Stomach smooth muscle (tissue), 2 donors: ENCODE measurements around the gene TTC33.
A peak's percentile ranks its signal among the peaks of the same experiment; 100 is the strongest.

Source experiments
- H3K27ac ChIP-seq: one replicate; pipeline ENCODE4 v1.7.0; 2013; ENCODE audit warnings: mild to moderate bottlenecking, low read length, inconsistent platforms
- H3K27me3 ChIP-seq, 2 donors: one replicate each; pipeline ENCODE4 v1.7.0; 2013; ENCODE audit warnings: low read length in 2 of 2; ENCODE audit not compliant: insufficient read depth in 2 of 2, control insufficient read depth in 1 of 2
- H3K36me3 ChIP-seq, 2 donors: one replicate each; pipeline ENCODE4 v1.7.0; 2013; ENCODE audit warnings: low read length in 2 of 2; ENCODE audit not compliant: control insufficient read depth in 2 of 2, insufficient read depth in 2 of 2
- H3K4me1 ChIP-seq: one replicate; pipeline ENCODE4 v1.7.0; 2013; ENCODE audit warnings: low read length; ENCODE audit not compliant: control insufficient read depth, insufficient read depth
- H3K4me3 ChIP-seq, 2 donors: one replicate each; pipeline ENCODE4 v1.7.0; 2013; ENCODE audit warnings: low read length in 2 of 2
- H3K9ac ChIP-seq, 2 donors: one replicate each; pipeline ENCODE4 v1.7.0; 2013; ENCODE audit warnings: low read length in 2 of 2, mild to moderate bottlenecking in 1 of 2
- H3K9me3 ChIP-seq, 2 donors: one replicate each; pipeline ENCODE4 v1.7.0; 2013; ENCODE audit warnings: low read length in 2 of 2; ENCODE audit not compliant: control insufficient read depth in 2 of 2
- donor health status: healthy.
- donor health status: Pancreatic carcinoma.

Gene TTC33

DNA sequence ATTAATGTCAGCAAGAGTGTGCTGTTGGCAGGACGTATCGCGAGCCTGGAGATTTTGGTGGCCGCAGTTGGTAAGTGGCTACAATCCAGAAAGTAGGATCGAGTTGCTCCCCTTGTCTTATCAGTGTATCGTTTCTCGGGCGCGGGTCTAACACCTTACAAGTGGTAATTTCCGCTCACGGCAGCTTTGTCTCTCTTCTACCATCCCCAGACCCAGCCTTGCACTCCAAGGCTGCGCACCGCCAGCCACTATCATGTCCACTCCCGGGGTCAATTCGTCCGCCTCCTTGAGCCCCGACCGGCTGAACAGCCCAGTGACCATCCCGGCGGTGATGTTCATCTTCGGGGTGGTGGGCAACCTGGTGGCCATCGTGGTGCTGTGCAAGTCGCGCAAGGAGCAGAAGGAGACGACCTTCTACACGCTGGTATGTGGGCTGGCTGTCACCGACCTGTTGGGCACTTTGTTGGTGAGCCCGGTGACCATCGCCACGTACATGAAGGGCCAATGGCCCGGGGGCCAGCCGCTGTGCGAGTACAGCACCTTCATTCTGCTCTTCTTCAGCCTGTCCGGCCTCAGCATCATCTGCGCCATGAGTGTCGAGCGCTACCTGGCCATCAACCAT is 74.9 kb downstream of the TTC33 start:
- no peaks in the 10 kb centered on the region for H3K36me3 ChIP-seq
- H3K27ac ChIP-seq, result peak overlapping the region; percentile 88
- H3K9me3 ChIP-seq, result no peaks in the 10 kb centered on the region
- peak overlapping the region; percentile 95 to 97 for H3K4me3 ChIP-seq
- H3K4me1 ChIP-seq, result peaks cover 22% of the 10 kb centered on the region
- H3K27me3 ChIP-seq, result no peaks in the 10 kb centered on the region
- peak overlapping the region; percentile 71 to 89 for H3K9ac ChIP-seq

- Histone ChIP-seq H3K9me3 (no peaks in the 10 kb centered on the region), H3K9ac (peak within 1 kb of the TSS; percentile 90 to 91), H3K27me3 (no peaks in the 10 kb centered on the region), H3K27ac (peak within 1 kb of the TSS; percentile 88), H3K36me3 (no peaks in the 10 kb centered on the region), H3K4me3 (peak within 1 kb of the TSS; percentile 95 to 97), H3K4me1 (peaks cover 15% of the 10 kb centered on the region)
These were observed 75.7 kb downstream of the TTC33 start, which contains the start of gene PTGER4 for GRCh38 chr5:40679913-40680681. Gene PTGER4, plus strand, starts transcription at chr5:40679915. Its CDS starts 1,079 bp downstream, at chr5:40680994.

DNA sequence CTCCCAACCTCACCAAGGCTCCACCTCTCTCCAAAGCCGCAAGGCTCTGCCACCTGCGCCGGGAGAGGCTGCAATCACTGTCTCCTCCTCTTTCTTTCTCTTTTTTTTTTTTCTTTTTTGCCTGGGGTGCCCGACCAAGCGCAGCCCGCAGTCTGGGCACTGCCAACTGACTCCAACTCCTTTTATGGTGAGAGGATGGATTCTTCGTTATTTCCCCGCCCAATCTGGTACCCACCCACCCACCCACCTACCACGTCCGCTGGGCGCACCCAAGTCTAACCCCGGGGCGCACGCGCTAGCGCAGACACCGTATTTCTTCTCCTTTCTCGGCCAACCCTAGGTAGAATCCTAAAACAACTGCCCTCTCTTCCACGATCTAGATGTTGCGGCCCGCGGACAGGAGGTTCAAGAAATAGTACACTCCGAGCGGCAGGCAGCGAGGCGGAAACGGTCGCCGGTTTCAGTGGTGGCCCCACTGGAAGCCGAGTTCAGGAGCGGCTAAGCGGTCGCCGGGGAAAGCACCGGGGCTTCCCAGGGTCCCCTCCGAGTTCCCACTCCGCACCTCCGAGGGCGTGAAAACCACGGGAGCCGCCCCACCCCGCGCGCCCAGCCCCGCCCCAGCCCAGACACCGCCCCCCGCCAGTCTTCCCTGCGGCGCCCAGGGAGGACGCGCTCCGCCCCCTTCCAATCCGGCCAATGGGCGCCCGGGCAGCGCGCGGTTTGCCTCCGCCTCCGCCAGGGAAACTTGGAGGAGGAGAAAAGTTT is 76.4 kb downstream of the TTC33 start:
- Histone ChIP-seq H3K4me1 (peaks cover 15% of the 10 kb centered on the region), H3K36me3 (no peaks in the 10 kb centered on the region), H3K4me3 (peak overlapping the region; percentile 95 to 97), H3K9me3 (no peaks in the 10 kb centered on the region), H3K27me3 (no peaks in the 10 kb centered on the region), H3K9ac (peak overlapping the region; percentile 90 to 91), H3K27ac (peak overlapping the region; percentile 88)

DNA sequence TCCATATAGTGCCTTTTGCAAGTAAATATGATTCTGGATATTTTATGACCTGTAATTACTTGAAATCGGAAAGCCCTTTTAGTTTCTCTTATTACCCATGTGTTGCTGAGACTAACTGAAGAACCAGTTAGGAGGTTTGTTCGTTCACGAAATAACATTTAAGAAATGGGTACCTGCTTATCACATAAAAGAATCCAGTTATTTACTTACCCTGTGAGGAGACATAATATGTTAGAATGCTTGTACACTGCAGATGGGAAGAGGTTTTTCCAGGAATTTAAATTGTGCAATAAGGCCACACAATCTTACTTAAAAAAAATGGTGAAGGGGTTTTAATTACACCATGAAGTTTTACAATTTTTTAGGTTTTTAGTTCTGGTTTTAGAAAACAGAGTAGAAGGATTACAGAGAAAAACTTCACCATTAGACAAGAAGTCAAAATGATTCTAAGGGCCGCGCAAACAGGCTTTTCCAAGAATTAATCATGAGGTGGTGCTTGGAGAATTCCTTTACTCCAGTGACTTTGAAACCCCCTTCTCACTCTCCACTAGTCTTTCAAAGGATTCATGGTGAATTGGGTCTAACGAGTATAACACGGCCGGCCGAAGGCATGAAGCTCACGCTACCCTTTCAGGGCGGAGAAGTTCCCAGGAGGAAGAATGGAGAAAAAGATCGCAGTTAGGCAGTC is 77.2 kb downstream of the TTC33 start:
- no peaks in the 10 kb centered on the region for H3K36me3 ChIP-seq
- peak overlapping the region; percentile 88 for H3K27ac ChIP-seq
- peak overlapping the region; percentile 90 to 91 for H3K9ac ChIP-seq
- H3K9me3 ChIP-seq, result no peaks in the 10 kb centered on the region
- peak overlapping the region; percentile 86 to 95 for H3K4me3 ChIP-seq
- no peaks in the 10 kb centered on the region for H3K27me3 ChIP-seq
- peaks cover 15% of the 10 kb centered on the region for H3K4me1 ChIP-seq

DNA sequence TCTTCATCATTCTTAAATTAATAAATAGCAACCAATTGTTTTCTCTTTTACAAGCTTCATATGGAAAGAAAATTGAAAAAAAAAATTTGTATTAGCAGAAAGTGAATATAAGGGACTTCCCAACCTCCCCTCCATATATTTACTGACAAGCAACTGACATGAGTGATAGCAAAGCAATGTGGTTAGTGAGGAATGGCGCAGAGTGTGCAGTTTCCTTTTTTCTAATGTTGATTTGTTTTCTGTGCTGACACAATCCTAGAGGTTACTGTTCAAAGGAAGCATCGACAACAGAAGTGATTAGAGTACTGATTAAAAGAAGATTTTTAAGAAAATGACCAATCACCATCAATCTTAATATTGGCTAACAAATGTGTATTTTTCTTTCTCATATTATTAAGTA is 77.7 kb downstream of the TTC33 start:
- no peaks in the 10 kb centered on the region for H3K9me3 ChIP-seq
- peak overlapping the region in 1 of 2 donors; percentile 95 for H3K4me3 ChIP-seq
- peaks cover 15% of the 10 kb centered on the region for H3K4me1 ChIP-seq
- H3K27me3 ChIP-seq, result no peaks in the 10 kb centered on the region
- H3K9ac ChIP-seq, result no peak overlapping the region
- no peaks in the 10 kb centered on the region for H3K36me3 ChIP-seq
- no peak overlapping the region for H3K27ac ChIP-seq

GRCh38 chr5:40677456-40677855 is 78.3 kb downstream of the TTC33 start:
- no peaks in the 10 kb centered on the region for H3K36me3 ChIP-seq
- H3K4me1 ChIP-seq, result peaks cover 15% of the 10 kb centered on the region
- H3K27me3 ChIP-seq, result no peaks in the 10 kb centered on the region
- H3K9me3 ChIP-seq, result no peaks in the 10 kb centered on the region
- peak overlapping the region; percentile 75 for H3K27ac ChIP-seq
- peak overlapping the region; percentile 51 to 58 for H3K9ac ChIP-seq
- H3K4me3 ChIP-seq, result peak overlapping the region; percentile 34 to 55

- H3K27ac ChIP-seq, result peak overlapping the region; percentile 75
- peak overlapping the region; percentile 34 to 55 for H3K4me3 ChIP-seq
- peaks cover 15% of the 10 kb centered on the region for H3K4me1 ChIP-seq
- no peaks in the 10 kb centered on the region for H3K27me3 ChIP-seq
- H3K36me3 ChIP-seq, result no peaks in the 10 kb centered on the region
- H3K9me3 ChIP-seq, result no peaks in the 10 kb centered on the region
- peak overlapping the region; percentile 51 to 58 for H3K9ac ChIP-seq
These were observed 79.0 kb downstream of the TTC33 start for GRCh38 chr5:40676613-40677343.

DNA sequence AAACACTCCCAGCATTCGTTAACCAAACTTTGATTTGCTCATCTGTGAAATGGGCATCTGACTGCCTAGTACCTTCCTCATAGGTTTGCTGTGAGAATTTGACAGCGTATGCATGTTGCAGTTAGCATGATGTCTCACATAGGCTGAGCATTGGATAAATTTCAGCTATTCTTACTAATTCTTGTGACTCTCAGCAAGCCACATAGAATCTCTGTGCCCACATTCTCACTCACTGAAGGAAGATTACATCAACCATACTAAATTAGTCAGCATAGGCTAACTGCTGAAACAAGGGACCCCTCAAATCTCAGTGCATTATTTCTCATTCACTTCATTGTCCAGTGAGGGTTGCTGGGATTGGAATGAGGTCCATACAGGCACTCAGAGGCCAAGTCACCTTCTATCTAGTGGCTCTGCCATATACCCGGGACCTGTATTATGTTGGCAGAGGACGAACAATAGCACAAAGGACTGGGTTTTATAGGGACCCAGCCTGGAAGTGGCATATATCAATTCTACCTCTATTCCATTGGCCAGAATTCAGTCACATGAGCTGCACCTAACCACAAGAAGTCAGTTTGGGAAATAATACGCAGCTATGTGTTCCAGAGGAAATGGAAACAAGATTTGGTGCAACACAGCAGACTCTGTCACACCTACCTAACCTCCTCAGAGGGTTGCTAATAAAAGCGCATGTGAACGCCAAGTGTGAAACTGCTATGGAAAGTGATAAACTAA is 80.2 kb downstream of the TTC33 start:
- Histone ChIP-seq H3K9ac (no peak overlapping the region), H3K4me1 (peaks cover 13% of the 10 kb centered on the region), H3K36me3 (no peaks in the 10 kb centered on the region), H3K4me3 (no peak overlapping the region), H3K9me3 (no peaks in the 10 kb centered on the region), H3K27me3 (no peaks in the 10 kb centered on the region), H3K27ac (no peak overlapping the region)

GRCh38 chr5:40674661-40675235 is 81.0 kb downstream of the TTC33 start:
- no peak overlapping the region for H3K9ac ChIP-seq
- H3K27me3 ChIP-seq, result no peaks in the 10 kb centered on the region
- H3K4me1 ChIP-seq, result peaks cover 13% of the 10 kb centered on the region
- no peak overlapping the region for H3K27ac ChIP-seq
- no peak overlapping the region for H3K4me3 ChIP-seq
- H3K9me3 ChIP-seq, result no peaks in the 10 kb centered on the region
- no peaks in the 10 kb centered on the region for H3K36me3 ChIP-seq
